ENCODE measurements around the gene FUCA1. TPM values are rescaled to one million over a fixed set of nuclear protein-coding genes. Genes with fewer than 3 reads are reported as not detected.
A peak's percentile ranks its signal among the peaks of the same experiment; 100 is the strongest.

FUCA1 gene
- total RNA-seq, 1 experiment from 2014 or later, result 30.9 TPM

DNA sequence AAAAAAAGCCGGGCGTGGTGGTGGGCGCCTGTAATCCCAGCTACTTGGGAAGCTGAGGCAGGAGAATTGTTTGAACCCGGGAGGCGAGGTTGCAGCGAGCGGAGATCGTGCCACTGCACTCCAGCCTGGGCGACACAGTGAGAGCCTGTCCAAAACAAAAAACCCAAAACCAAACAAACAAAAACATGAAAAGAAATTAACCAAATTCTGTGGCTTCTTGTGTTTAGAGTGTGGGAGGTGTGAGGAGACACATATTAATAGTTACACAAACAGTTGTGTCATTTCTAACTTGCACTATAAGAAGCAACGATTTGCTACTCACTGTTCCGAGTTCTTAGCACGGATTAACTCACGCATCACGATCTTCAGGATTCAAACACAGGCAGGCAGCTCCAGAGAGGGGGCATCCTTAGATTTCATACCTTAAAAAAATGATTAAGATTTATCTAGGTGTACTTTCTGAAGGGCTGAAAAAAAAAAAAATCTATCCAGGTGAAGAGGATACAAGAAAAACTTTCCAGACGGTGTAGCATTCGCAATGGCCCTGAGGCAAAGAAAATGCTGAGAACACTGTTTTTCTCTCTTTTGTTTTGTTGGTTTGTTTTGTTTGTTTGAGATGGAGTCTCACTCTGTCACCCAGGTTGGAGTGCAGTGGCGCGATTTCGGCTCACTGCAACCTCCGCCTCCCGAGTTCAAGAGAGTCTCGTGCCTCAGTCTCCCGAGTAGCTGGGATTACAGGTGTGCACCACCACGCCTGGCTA is 42.1 kb downstream of the FUCA1 start:
- ChIA-PET POLR2A (ENCODE audit: unreplicated experiment) (interaction anchor here (0.8 kb wide), 1 partner anchor 39 kb away, joined by 7 read pairs; no protein-coding TSS in a partner anchor), CTCF (interaction anchor here (0.5 kb wide), 1 partner anchor 25 kb away, joined by 4 read pairs; no protein-coding TSS in a partner anchor)
- no peak overlapping the region for H3K27ac ChIP-seq

DNA sequence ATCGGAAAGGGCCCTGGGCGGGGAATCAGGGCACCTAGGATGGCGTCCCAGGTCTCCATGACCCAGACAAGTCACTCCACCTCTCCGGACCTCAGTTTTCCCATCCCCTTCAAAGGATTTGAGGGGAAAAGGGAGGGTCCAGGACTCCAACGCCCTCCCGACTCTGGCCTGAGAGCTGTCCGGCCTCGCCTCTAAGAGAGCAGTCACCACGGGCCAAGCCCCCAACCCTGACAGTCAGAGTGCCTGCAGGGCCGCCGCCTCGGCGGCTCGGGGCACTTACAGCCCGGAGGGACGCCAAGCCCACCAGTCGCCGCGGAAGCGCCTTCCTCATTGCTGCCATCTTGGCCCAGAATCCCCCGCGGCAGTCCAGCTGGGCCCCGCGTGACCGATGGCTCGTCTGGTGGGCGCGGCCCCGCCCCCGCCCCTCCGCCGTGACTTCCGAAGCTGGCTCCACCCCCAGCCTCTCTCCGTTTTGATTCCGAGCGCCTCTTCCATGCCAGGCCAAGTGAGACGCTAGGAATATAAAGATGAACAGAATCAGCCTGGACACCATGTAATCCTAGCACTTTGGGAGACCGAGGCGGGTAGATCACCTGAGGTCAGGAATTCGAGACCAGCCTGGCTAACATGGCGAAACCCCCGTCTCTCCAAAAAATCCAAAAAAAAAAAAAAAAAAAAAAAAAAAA is 42.9 kb downstream of the FUCA1 start, which contains the start of gene HMGCL:
HMGCL (minus strand) TSS at position 354 of the 686 bp plus-strand sequence; CDS start at position 340, 14 bp downstream.
- peaks cover 8% of the 10 kb centered on the region for H3K79me2 ChIP-seq (ENCODE audit: low read depth)
- intact Hi-C loops (cut with micrococcal nuclease; ENCODE audit: unreplicated experiment), result loop anchor here (1.0 kb wide), 1 partner anchor 40 kb away; no protein-coding TSS in a partner anchor
- peak within 1 kb of the TSS; percentile 87 for H3K4me2 ChIP-seq
- peak within 1 kb of the TSS; percentile 86 for H2AFZ ChIP-seq
- H3K36me3 ChIP-seq (ENCODE audit: low read depth), result no peaks in the 10 kb centered on the region
- no peaks in the 10 kb centered on the region for H3K9me3 ChIP-seq (ENCODE audit: insufficient read depth, low read depth)
- DNase-seq, result peak; percentile 69 to 79
- no peaks in the 10 kb centered on the region; the same call in 1 of the 2 replicates for H3F3A ChIP-seq (ENCODE audit: insufficient read depth, low read depth)
- H3K9me2 ChIP-seq (ENCODE audit: insufficient read depth), result no peaks in the 10 kb centered on the region
- ChIA-PET CTCF (interaction anchor here (0.5 kb wide), 1 partner anchor 26 kb away, joined by 4 read pairs; no protein-coding TSS in a partner anchor), POLR2A (ENCODE audit: unreplicated experiment) (interaction anchor here (0.8 kb wide), 1 partner anchor 40 kb away, joined by 7 read pairs; no protein-coding TSS in a partner anchor)
- H3K4me3 ChIP-seq, result peak within 1 kb of the TSS; percentile 82
- H3K27me3 ChIP-seq (ENCODE audit: insufficient read depth, low read depth), result no peaks in the 10 kb centered on the region
- H3K27ac ChIP-seq, result no peak within 1 kb of the TSS
- H4K20me1 ChIP-seq (ENCODE audit: insufficient read depth), result no peaks in the 10 kb centered on the region
- TF ChIP-seq EZH2 (IDR thresholded peaks at IDR 0.05; ENCODE audit: low read depth), result no peak
- TF ChIP-seq, protein P1, sequence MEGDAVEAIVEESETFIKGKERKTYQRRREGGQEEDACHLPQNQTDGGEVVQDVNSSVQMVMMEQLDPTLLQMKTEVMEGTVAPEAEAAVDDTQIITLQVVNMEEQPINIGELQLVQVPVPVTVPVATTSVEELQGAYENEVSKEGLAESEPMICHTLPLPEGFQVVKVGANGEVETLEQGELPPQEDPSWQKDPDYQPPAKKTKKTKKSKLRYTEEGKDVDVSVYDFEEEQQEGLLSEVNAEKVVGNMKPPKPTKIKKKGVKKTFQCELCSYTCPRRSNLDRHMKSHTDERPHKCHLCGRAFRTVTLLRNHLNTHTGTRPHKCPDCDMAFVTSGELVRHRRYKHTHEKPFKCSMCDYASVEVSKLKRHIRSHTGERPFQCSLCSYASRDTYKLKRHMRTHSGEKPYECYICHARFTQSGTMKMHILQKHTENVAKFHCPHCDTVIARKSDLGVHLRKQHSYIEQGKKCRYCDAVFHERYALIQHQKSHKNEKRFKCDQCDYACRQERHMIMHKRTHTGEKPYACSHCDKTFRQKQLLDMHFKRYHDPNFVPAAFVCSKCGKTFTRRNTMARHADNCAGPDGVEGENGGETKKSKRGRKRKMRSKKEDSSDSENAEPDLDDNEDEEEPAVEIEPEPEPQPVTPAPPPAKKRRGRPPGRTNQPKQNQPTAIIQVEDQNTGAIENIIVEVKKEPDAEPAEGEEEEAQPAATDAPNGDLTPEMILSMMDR (conservative IDR thresholded peaks at IDR 0.05), result no peak
- peaks cover 10% of the 10 kb centered on the region for H3K4me1 ChIP-seq (replicated peaks; ENCODE audit: insufficient read depth)
- BruUV-seq (replicated peaks), result no TSS peak

More for the DNA sequence above, 42.1 kb downstream of the FUCA1 start:
- H3K79me2 ChIP-seq (ENCODE audit: low read depth), result peaks cover 8% of the 10 kb centered on the region
- no peaks in the 10 kb centered on the region; the same call in 1 of the 2 replicates for H3F3A ChIP-seq (ENCODE audit: insufficient read depth, low read depth)
- no peaks in the 10 kb centered on the region for H4K20me1 ChIP-seq (ENCODE audit: insufficient read depth)
- peak overlapping the region; percentile 86 for H2AFZ ChIP-seq
- peak overlapping the region; percentile 82; the same call in 1 of the 2 replicates for H3K4me3 ChIP-seq
- H3K4me1 ChIP-seq (replicated peaks; ENCODE audit: insufficient read depth), result peaks cover 17% of the 10 kb centered on the region
- TSS peak; percentile 92 for BruUV-seq (replicated peaks)
- no peaks in the 10 kb centered on the region for H3K36me3 ChIP-seq (ENCODE audit: low read depth)
- H3K27me3 ChIP-seq (ENCODE audit: insufficient read depth, low read depth), result no peaks in the 10 kb centered on the region
- no peak for DNase-seq
- H3K4me2 ChIP-seq, result peak overlapping the region; percentile 87
- TF ChIP-seq, protein P1 (conservative IDR thresholded peaks at IDR 0.05), result no peak
- TF ChIP-seq EZH2 (IDR thresholded peaks at IDR 0.05; ENCODE audit: low read depth), result no peak
- intact Hi-C loops (cut with micrococcal nuclease; ENCODE audit: unreplicated experiment), result loop anchor here (1.0 kb wide), 1 partner anchor 39 kb away; no protein-coding TSS in a partner anchor
- H3K9me2 ChIP-seq (ENCODE audit: insufficient read depth), result no peaks in the 10 kb centered on the region
- no peaks in the 10 kb centered on the region for H3K9me3 ChIP-seq (ENCODE audit: insufficient read depth, low read depth)

DNA sequence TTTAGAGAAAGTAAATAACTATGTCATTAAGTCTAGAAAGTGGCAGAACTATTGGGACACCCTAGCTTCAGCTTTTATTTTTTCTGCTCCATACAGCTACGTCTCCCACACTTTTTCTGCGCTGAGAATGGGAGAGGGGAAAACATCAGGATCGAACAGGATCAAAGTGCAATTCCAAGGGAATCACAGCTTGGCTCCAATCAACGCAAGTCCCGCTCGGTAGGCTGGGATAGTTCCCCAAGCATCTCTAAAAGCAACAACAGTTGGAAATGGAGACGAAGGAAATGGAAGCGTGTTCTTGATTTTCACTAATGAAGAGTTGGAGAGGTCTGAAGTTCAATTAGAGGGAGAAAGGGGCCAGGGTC is 43.4 kb downstream of the FUCA1 start:
- Histone ChIP-seq H3K4me1 (replicated peaks; ENCODE audit: insufficient read depth) (0 out of 2 replicates have a peak, but pooled peaks cover 7% of the 10 kb centered on the region), H3K27me3 (ENCODE audit: insufficient read depth, low read depth) (no peaks in the 10 kb centered on the region), H3K79me2 (ENCODE audit: low read depth) (peaks cover 8% of the 10 kb centered on the region), H3K27ac (no peak overlapping the region), H3K9me2 (ENCODE audit: insufficient read depth) (no peaks in the 10 kb centered on the region), H4K20me1 (ENCODE audit: insufficient read depth) (no peaks in the 10 kb centered on the region), H3F3A (ENCODE audit: insufficient read depth, low read depth) (no peaks in the 10 kb centered on the region), H2AFZ (peak overlapping the region; percentile 86), H3K4me3 (peak overlapping the region; percentile 82), H3K4me2 (peak overlapping the region; percentile 87), H3K36me3 (ENCODE audit: low read depth) (no peaks in the 10 kb centered on the region), H3K9me3 (ENCODE audit: insufficient read depth, low read depth) (no peaks in the 10 kb centered on the region)
- BruUV-seq (replicated peaks), result TSS peak; percentile 73
- intact Hi-C loops (cut with micrococcal nuclease; ENCODE audit: unreplicated experiment), result loop anchor here (1.0 kb wide), 1 partner anchor 41 kb away; no protein-coding TSS in a partner anchor
- POLR2A ChIA-PET (ENCODE audit: unreplicated experiment), result interaction anchor here (0.6 kb wide), 1 partner anchor 204 kb away, joined by 4 read pairs; no protein-coding TSS in a partner anchor
- no peak for TF ChIP-seq EZH2 (IDR thresholded peaks at IDR 0.05; ENCODE audit: low read depth)
- TF ChIP-seq, protein P1 (conservative IDR thresholded peaks at IDR 0.05), result no peak
- DNase-seq, result no peak
- CTCF ChIA-PET, result no interaction called here

Measured in PC-9 (cell line).